SU-DHL-6 (cell line): Measurements from ENCODE around the gene ACTN1.
"Not testable (repeated sequence)": the region's sequence is repeated elsewhere in the genome, so short reads cannot be mapped to it uniquely, and the experiment has no call there.

Source experiments
- H2AFZ ChIP-seq: fragments of 200-600 bp; sonication (generic); 2 replicates; pipeline ENCODE4 v1.6.1; 2014; ENCODE audit warnings: low read depth, mild to moderate bottlenecking, moderate library complexity, mixed read lengths, antibody characterized with exemption, low read length; ENCODE audit not compliant: severe bottlenecking
- H3F3A ChIP-seq: fragments of 200-600 bp; shearing (Covaris generic); 2 replicates; pipeline ENCODE4 v1.6.0; 2016; ENCODE audit warnings: antibody characterized with exemption, mild to moderate bottlenecking; ENCODE audit not compliant: insufficient read depth
- H3K27ac ChIP-seq: fragments of 200-600 bp; sonication (generic); 2 replicates; pipeline ENCODE4 v1.5.1; 2016; ENCODE audit warnings: low read depth, mild to moderate bottlenecking, low read length, moderate library complexity, mixed read lengths
- H3K27me3 ChIP-seq: fragments of 200-600 bp; sonication (generic), shearing (Covaris generic); 2 replicates; pipeline ENCODE4 v1.6.0; 2014; ENCODE audit warnings: mild to moderate bottlenecking, low read length
- H3K36me3 ChIP-seq: fragments of 200-600 bp; sonication (generic); 2 replicates; pipeline ENCODE4 v1.6.1; 2014; ENCODE audit warnings: mild to moderate bottlenecking, low read length, mixed read lengths
- H3K4me2 ChIP-seq: fragments of 300-600, 200-600 bp; shearing (Covaris generic), sonication (generic); 2 replicates; pipeline ENCODE4 v1.6.0; 2014; ENCODE audit warnings: low read length, low read depth, mild to moderate bottlenecking; ENCODE audit not compliant: poor library complexity, severe bottlenecking
- H3K4me3 ChIP-seq: fragments of 200-600 bp; sonication (generic); 2 replicates; pipeline ENCODE4 v1.5.1; 2014; ENCODE audit warnings: antibody characterized with exemption, low read length, mild to moderate bottlenecking, mixed read lengths; ENCODE audit not compliant: insufficient read depth, poor library complexity, severe bottlenecking
- H3K79me2 ChIP-seq: fragments of 200-600 bp; sonication (generic); 2 replicates; pipeline ENCODE4 v1.6.1; 2014; ENCODE audit warnings: mild to moderate bottlenecking, low read length, moderate library complexity; ENCODE audit not compliant: insufficient read depth
- H3K9ac ChIP-seq: fragments of 200-600 bp; sonication (generic); 2 replicates; pipeline ENCODE4 v1.7.0; 2014; ENCODE audit warnings: mild to moderate bottlenecking, low read length
- H3K9me2 ChIP-seq: fragments of 200-600 bp; sonication (generic); replicated peaks from 2 replicates; pipeline ENCODE4 v1.6.1; 2014; ENCODE audit warnings: low read length; ENCODE audit not compliant: insufficient read depth
- H3K9me3 ChIP-seq: fragments of 200-600 bp; sonication (generic); 2 replicates; pipeline ENCODE4 v1.6.1; 2014; ENCODE audit warnings: low read length, mixed read lengths; ENCODE audit not compliant: insufficient read depth
- H4K20me1 ChIP-seq: fragments of 200-600 bp; sonication (generic); 2 replicates; pipeline ENCODE4 v1.6.1; 2014; ENCODE audit warnings: low read depth, mild to moderate bottlenecking, antibody characterized with exemption, low read length, moderate library complexity, mixed read lengths
- CTCF ChIP-seq: fragments of 200-600 bp; sonication (generic); IDR thresholded peaks from one replicate; pipeline ENCODE4 v1.5.1; 2017; ENCODE audit warnings: antibody characterized with exemption, mild to moderate bottlenecking, low read length, moderate library complexity; ENCODE audit not compliant: insufficient read depth, poor library complexity, severe bottlenecking
- EZH2phosphoT487 ChIP-seq: fragments of 200-600 bp; sonication (generic), shearing (Covaris generic); conservative IDR thresholded peaks from 2 replicates; pipeline ENCODE4 v1.6.1; 2018; ENCODE audit warnings: mild to moderate bottlenecking, antibody characterized with exemption, low read length, moderate library complexity, mixed read lengths

Gene ACTN1

GRCh38 chr14:68851078-68851477, 128.0 kb downstream of the ACTN1 start:
- no peaks in the 10 kb centered on the region for H4K20me1 ChIP-seq
- H3K27me3 ChIP-seq, result no peaks in the 10 kb centered on the region
- H3K4me3 ChIP-seq, result no peak overlapping the region
- no peaks in the 10 kb centered on the region for H3K36me3 ChIP-seq
- H3K9ac ChIP-seq, result no peak overlapping the region
- peaks cover 4% of the 10 kb centered on the region; the same call in 1 of the 2 replicates for H3K9me3 ChIP-seq
- no peak overlapping the region for H3K27ac ChIP-seq
- H3F3A ChIP-seq, result no peaks in the 10 kb centered on the region
- H3K4me2 ChIP-seq, result no peak overlapping the region
- no peaks in the 10 kb centered on the region for H3K9me2 ChIP-seq
- no peak overlapping the region for H2AFZ ChIP-seq
- H3K79me2 ChIP-seq, result no peaks in the 10 kb centered on the region
- TF ChIP-seq CTCF, result no peak
- no peak for TF ChIP-seq EZH2phosphoT487

- Histone ChIP-seq H3K27me3 (no peaks in the 10 kb centered on the region), H3K79me2 (no peaks in the 10 kb centered on the region), H3K27ac (no peak overlapping the region), H3K9ac (no peak overlapping the region), H3K36me3 (no peaks in the 10 kb centered on the region), H3K9me3 (peaks cover 4% of the 10 kb centered on the region; the same call in 1 of the 2 replicates), H3K9me2 (no peaks in the 10 kb centered on the region), H3F3A (no peaks in the 10 kb centered on the region), H4K20me1 (no peaks in the 10 kb centered on the region), H3K4me3 (no peak overlapping the region), H3K4me2 (no peak overlapping the region), H2AFZ (no peak overlapping the region)
- TF ChIP-seq EZH2phosphoT487, result no peak
- no peak for TF ChIP-seq CTCF
Observed at GRCh38 chr14:68849416-68849815, 129.7 kb downstream of the ACTN1 start.

GRCh38 chr14:68848253-68848652, 130.8 kb downstream of the ACTN1 start:
- Histone ChIP-seq H2AFZ (no peak overlapping the region), H3K9ac (no peak overlapping the region), H3K9me2 (no peaks in the 10 kb centered on the region), H3K27ac (no peak overlapping the region), H3K79me2 (no peaks in the 10 kb centered on the region), H3K4me3 (no peak overlapping the region), H3K27me3 (no peaks in the 10 kb centered on the region), H3K9me3 (peaks cover 4% of the 10 kb centered on the region; the same call in 1 of the 2 replicates), H3F3A (no peaks in the 10 kb centered on the region), H3K36me3 (no peaks in the 10 kb centered on the region), H4K20me1 (no peaks in the 10 kb centered on the region), H3K4me2 (no peak overlapping the region)
- no peak for TF ChIP-seq EZH2phosphoT487

GRCh38 chr14:68847640-68848039, 131.5 kb downstream of the ACTN1 start:
- H3K27ac ChIP-seq, H3K4me2 ChIP-seq, H4K20me1 ChIP-seq: not testable (repeated sequence)

More at GRCh38 chr14:68847640-68848039, 131.5 kb downstream of the ACTN1 start:
- not testable (repeated sequence) for H3K9me2 ChIP-seq, H3K27me3 ChIP-seq, H3F3A ChIP-seq, H3K79me2 ChIP-seq, H3K9ac ChIP-seq, H3K9me3 ChIP-seq, H3K36me3 ChIP-seq, H3K4me3 ChIP-seq, H2AFZ ChIP-seq
